ENCODE results near the gene SMTN.

Gene SMTN

GRCh38 chr22:31080848-31081649 is at the start of gene SMTN:
TSS of gene SMTN (plus strand) at chr22:31081318. CDS start at chr22:31083259, 1,941 bp downstream.
- Mint-ChIP-seq H3K36me3 (ENCODE audit: low read depth) (no peaks in the 10 kb centered on the region), H3K27ac (peak within 1 kb of the TSS; percentile 41), H3K27me3 (ENCODE audit: low read depth) (no peaks in the 10 kb centered on the region), H3K9me3 (no peaks in the 10 kb centered on the region), H3K4me3 (peak within 1 kb of the TSS; percentile 85), H3K4me1 (ENCODE audit: low read depth) (peaks cover 31% of the 10 kb centered on the region)

DNA sequence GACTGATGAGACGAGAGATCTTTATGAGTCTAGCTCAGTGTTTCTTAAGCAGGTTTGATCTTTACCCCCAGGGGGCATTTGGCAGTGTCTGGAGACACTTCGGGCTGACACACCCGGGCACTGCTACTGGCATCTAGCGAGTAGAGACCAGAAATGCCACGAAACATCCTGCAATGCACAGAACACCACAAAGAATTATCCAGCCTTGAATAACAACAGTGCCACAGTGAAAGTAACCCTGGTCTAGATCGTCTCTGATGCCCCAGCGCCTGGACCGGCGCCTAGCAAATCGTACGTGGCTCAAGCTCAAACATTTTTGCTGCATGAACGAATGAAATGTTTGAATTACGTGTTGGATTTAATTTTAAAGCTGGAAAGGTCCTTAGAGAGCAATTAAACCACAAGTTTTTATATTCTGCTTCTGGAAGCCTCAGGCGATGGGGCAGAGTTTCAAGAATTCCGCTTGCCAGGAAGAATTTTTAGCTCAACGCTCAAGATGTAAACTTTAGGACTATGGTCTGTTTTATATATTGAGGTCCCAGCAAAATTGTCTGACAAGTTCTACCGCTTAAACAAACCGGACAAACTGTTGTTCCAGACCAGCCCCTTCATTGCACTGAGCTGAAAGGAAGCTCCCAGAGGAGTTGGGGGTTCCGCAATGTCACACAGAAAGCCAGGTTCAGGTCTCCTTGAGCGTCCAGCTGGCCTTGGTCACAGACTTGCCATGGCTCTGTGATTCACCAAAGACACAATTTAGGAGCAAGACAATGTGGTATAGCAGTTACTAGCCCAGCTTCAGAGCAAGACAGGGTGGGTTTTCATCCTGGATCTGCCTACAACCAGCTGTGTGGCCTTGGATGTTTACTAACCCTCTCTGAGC is 44.2 kb upstream of the SMTN start:
- no peak overlapping the region for H3K4me3 Mint-ChIP-seq
- H3K27ac Mint-ChIP-seq = no peak overlapping the region
- no peaks in the 10 kb centered on the region for H3K4me1 Mint-ChIP-seq (ENCODE audit: low read depth)
- H3K9me3 Mint-ChIP-seq = no peaks in the 10 kb centered on the region
- peaks cover 5% of the 10 kb centered on the region for H3K27me3 Mint-ChIP-seq (ENCODE audit: low read depth)
- no peaks in the 10 kb centered on the region for H3K36me3 Mint-ChIP-seq (ENCODE audit: low read depth)

DNA sequence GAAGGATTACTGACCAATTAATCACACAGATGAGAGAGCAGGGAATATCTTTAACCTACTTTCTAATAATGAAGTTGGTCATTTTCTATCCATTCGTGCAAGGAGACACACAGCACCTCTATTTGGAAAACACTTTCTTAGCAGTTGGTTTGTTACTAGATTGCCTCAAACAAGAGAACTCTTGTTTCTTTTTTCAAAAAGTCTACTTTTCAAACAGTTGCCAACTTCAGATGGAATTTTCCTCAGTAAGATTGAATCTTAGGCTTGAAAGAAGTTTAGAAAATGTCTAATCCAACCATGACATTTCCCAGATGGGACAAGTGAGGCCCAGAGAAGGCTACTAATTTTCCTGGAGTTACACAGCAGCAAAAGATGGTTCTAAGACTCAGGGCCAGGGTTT is 42.4 kb upstream of the SMTN start:
- H3K4me1 Mint-ChIP-seq (ENCODE audit: low read depth) = no peaks in the 10 kb centered on the region
- peaks cover 5% of the 10 kb centered on the region for H3K27me3 Mint-ChIP-seq (ENCODE audit: low read depth)
- H3K4me3 Mint-ChIP-seq = no peak overlapping the region
- no peaks in the 10 kb centered on the region for H3K9me3 Mint-ChIP-seq
- H3K36me3 Mint-ChIP-seq (ENCODE audit: low read depth) = no peaks in the 10 kb centered on the region
- H3K27ac Mint-ChIP-seq = no peak overlapping the region

DNA sequence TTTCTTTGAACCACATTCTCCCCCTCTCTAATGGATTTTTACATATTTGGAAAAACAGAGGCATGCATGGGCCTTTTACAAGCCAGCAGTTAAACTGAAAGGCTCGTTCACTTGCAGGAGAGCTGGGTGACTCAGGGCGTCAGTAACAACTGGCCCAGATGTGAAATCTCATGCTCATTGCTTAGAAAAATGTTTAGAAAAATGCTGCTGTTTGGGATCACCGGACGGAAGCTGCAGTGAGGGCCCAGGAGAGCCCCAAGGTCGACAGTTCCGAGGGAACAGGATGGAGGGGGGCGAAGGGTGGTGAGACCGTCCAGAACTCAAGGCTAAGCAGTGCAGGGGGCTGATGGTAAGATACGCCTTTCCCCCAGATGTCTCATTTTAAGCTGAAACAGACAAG is 41.7 kb upstream of the SMTN start:
- Mint-ChIP-seq H3K27ac (no peak overlapping the region), H3K4me3 (no peak overlapping the region), H3K9me3 (no peaks in the 10 kb centered on the region), H3K27me3 (ENCODE audit: low read depth) (peaks cover 5% of the 10 kb centered on the region), H3K36me3 (ENCODE audit: low read depth) (no peaks in the 10 kb centered on the region), H3K4me1 (ENCODE audit: low read depth) (no peaks in the 10 kb centered on the region)

DNA sequence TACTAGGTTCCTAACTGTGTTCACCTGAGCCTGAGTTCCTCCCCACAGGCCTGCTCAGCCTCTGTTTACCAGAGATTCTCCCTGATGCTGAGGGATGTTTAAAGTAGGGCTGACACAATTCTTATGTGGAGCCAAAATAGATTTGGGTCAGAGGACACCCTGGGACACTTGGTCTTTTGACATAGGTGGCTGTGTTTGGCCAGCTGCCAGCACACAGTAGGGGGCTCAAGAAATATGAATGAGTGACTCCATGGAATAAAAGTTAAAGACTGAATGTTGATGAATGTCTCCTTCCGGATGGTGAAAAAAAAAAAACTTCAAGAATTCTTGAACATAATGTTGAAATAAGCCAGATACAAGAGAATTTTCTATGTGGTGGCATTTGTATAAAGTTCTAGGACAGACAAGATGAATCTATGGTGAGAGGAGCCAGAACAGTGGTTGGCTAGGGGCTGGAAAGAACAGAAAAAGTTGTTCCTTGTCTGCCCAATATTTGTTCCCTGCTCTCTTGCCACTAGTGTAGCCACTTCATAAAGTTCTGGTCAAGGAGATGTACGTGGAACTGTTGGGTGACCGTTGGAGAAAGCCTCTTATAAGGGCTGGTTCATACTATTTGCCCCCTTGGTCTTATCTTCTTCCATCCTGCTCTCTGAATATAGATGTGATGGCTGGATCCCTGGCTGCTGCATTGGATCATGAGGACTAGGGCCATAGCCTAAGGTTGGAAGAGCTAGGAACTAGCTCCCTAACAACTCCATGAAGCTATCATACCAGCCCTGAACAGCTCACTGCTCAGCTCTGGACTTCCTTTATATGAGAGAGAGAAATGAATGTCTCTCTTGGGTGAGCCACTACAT is 40.3 kb upstream of the SMTN start:
- no peaks in the 10 kb centered on the region for H3K9me3 Mint-ChIP-seq
- H3K36me3 Mint-ChIP-seq (ENCODE audit: low read depth) = no peaks in the 10 kb centered on the region
- H3K27me3 Mint-ChIP-seq (ENCODE audit: low read depth) = peaks cover 6% of the 10 kb centered on the region
- H3K27ac Mint-ChIP-seq = no peak overlapping the region
- H3K4me1 Mint-ChIP-seq (ENCODE audit: low read depth) = no peaks in the 10 kb centered on the region
- no peak overlapping the region for H3K4me3 Mint-ChIP-seq

GRCh38 chr22:31044262-31044861 is 36.8 kb upstream of the SMTN start:
- Mint-ChIP-seq H3K4me3 (no peak overlapping the region), H3K27ac (no peak overlapping the region), H3K4me1 (ENCODE audit: low read depth) (no peaks in the 10 kb centered on the region), H3K27me3 (ENCODE audit: low read depth) (peaks cover 4% of the 10 kb centered on the region), H3K36me3 (ENCODE audit: low read depth) (no peaks in the 10 kb centered on the region), H3K9me3 (no peaks in the 10 kb centered on the region)

- Mint-ChIP-seq H3K27me3 (ENCODE audit: low read depth) (peaks cover 4% of the 10 kb centered on the region), H3K9me3 (no peaks in the 10 kb centered on the region), H3K4me1 (ENCODE audit: low read depth) (no peaks in the 10 kb centered on the region), H3K36me3 (ENCODE audit: low read depth) (no peaks in the 10 kb centered on the region), H3K27ac (no peak overlapping the region), H3K4me3 (no peak overlapping the region)
These were observed 35.1 kb upstream of the SMTN start for GRCh38 chr22:31045900-31046538.

- H3K4me3 Mint-ChIP-seq = no peak overlapping the region
- H3K4me1 Mint-ChIP-seq (ENCODE audit: low read depth) = no peaks in the 10 kb centered on the region
- H3K27me3 Mint-ChIP-seq (ENCODE audit: low read depth) = peaks cover 4% of the 10 kb centered on the region
- no peak overlapping the region for H3K27ac Mint-ChIP-seq
- no peaks in the 10 kb centered on the region for H3K36me3 Mint-ChIP-seq (ENCODE audit: low read depth)
- H3K9me3 Mint-ChIP-seq = no peaks in the 10 kb centered on the region
These were observed 34.4 kb upstream of the SMTN start for GRCh38 chr22:31046539-31047226.

GRCh38 chr22:31048570-31048969 is 32.5 kb upstream of the SMTN start:
- H3K4me1 Mint-ChIP-seq (ENCODE audit: low read depth) = peaks cover under 1% of the 10 kb centered on the region
- H3K27me3 Mint-ChIP-seq (ENCODE audit: low read depth) = peaks cover 4% of the 10 kb centered on the region
- no peak overlapping the region for H3K4me3 Mint-ChIP-seq
- H3K36me3 Mint-ChIP-seq (ENCODE audit: low read depth) = no peaks in the 10 kb centered on the region
- no peak overlapping the region for H3K27ac Mint-ChIP-seq
- no peaks in the 10 kb centered on the region for H3K9me3 Mint-ChIP-seq

- peaks cover 2% of the 10 kb centered on the region for H3K4me1 Mint-ChIP-seq (ENCODE audit: low read depth)
- peaks cover 4% of the 10 kb centered on the region for H3K27me3 Mint-ChIP-seq (ENCODE audit: low read depth)
- no peaks in the 10 kb centered on the region for H3K9me3 Mint-ChIP-seq
- H3K27ac Mint-ChIP-seq = no peak overlapping the region
- H3K36me3 Mint-ChIP-seq (ENCODE audit: low read depth) = no peaks in the 10 kb centered on the region
- H3K4me3 Mint-ChIP-seq = no peak overlapping the region
These were observed 31.2 kb upstream of the SMTN start for GRCh38 chr22:31049815-31050420.

GRCh38 chr22:31055117-31055634 is 25.9 kb upstream of the SMTN start:
- Mint-ChIP-seq H3K4me3 (no peak overlapping the region), H3K27ac (no peak overlapping the region), H3K4me1 (ENCODE audit: low read depth) (peaks cover 2% of the 10 kb centered on the region), H3K9me3 (no peaks in the 10 kb centered on the region), H3K27me3 (ENCODE audit: low read depth) (no peaks in the 10 kb centered on the region), H3K36me3 (ENCODE audit: low read depth) (no peaks in the 10 kb centered on the region)

- H3K4me3 Mint-ChIP-seq = no peak overlapping the region
- H3K27me3 Mint-ChIP-seq (ENCODE audit: low read depth) = no peaks in the 10 kb centered on the region
- H3K9me3 Mint-ChIP-seq = no peaks in the 10 kb centered on the region
- no peak overlapping the region for H3K27ac Mint-ChIP-seq
- peaks cover 2% of the 10 kb centered on the region for H3K4me1 Mint-ChIP-seq (ENCODE audit: low read depth)
- no peaks in the 10 kb centered on the region for H3K36me3 Mint-ChIP-seq (ENCODE audit: low read depth)
These were observed 25.4 kb upstream of the SMTN start for GRCh38 chr22:31055635-31056159.
